Panc1 (cell line): ENCODE data around the gene EVI5. TPM values are rescaled to one million over a fixed set of nuclear protein-coding genes. Genes with fewer than 3 reads are reported as not detected.

Experiments used
- ATAC-seq: fragments of 200-7000 bp; cut with Tn5 transposase; 2 replicates; pipeline ENCODE4 v1.9.1; 2020; ENCODE audit warnings: mild to moderate bottlenecking, moderate library complexity
- BruUV-seq: library from RNA; stranded (reverse); fragments of 400-500 nt; replicated peaks from 2 replicates; lab custom pipeline; 2021; lab: Mats Ljungman, UMichigan
- CTCF ChIA-PET: fragments of 300-600 bp; sonication (Branson Sonifier 250); formaldehyde crosslinking; loops from one replicate; lab custom pipeline; 2022; ENCODE audit warnings: antibody characterized with exemption; lab: Charles Lee
- POLR2A ChIA-PET: fragments of 300-600 bp; sonication (Branson Sonifier 250); formaldehyde crosslinking; loops from one replicate; lab custom pipeline; 2022; ENCODE audit warnings: antibody characterized with exemption; lab: Charles Lee
- DNase-seq: peaks from one replicate; pipeline ENCODE4 v3.0.0-alpha.2; 2010; ENCODE audit warnings: low read depth, low spot score
- H3K27ac ChIP-seq: 2 replicates; pipeline ENCODE4 v1.5.1; 2011; ENCODE audit warnings: mild to moderate bottlenecking, low read length, inconsistent platforms
- H3K27me3 ChIP-seq: fragments of 200-500 bp; sonication (Bioruptor generic); 2 replicates; pipeline ENCODE4 v1.6.0; 2014; ENCODE audit warnings: low read length, inconsistent platforms; ENCODE audit not compliant: control insufficient read depth, insufficient read depth
- H3K36me3 ChIP-seq: fragments of 200-500 bp; sonication (Bioruptor generic); 2 replicates; pipeline ENCODE4 v1.5.1; 2014; ENCODE audit warnings: inconsistent platforms, mild to moderate bottlenecking, low read length, moderate library complexity; ENCODE audit not compliant: control insufficient read depth, insufficient read depth
- H3K4me1 ChIP-seq: 2 replicates; pipeline ENCODE4 v1.5.1; 2011; ENCODE audit warnings: inconsistent platforms, mild to moderate bottlenecking, low read length, moderate library complexity; ENCODE audit not compliant: control insufficient read depth, insufficient read depth
- H3K4me3 ChIP-seq, 2 experiments: 2 replicates each; pipeline ENCODE4 v1.5.1; 2011 to 2012; ENCODE audit warnings: low read depth in 2 of 2, low read length in 2 of 2, mild to moderate bottlenecking in 2 of 2, inconsistent platforms in 1 of 2, moderate library complexity in 1 of 2
- H3K9me3 ChIP-seq: fragments of 200-500 bp; sonication (Bioruptor generic); 2 replicates; pipeline ENCODE4 v1.5.1; 2014; ENCODE audit warnings: low read depth, mild to moderate bottlenecking, inconsistent platforms, low read length, moderate library complexity; ENCODE audit not compliant: control insufficient read depth, insufficient read depth
- POLR2AphosphoS5 ChIP-seq: IDR thresholded peaks from 2 replicates; pipeline ENCODE4 v1.6.1; 2012; ENCODE audit warnings: mild to moderate bottlenecking, low read depth, low read length, moderate library complexity
- SIN3A ChIP-seq: IDR thresholded peaks from 2 replicates; pipeline ENCODE4 v1.6.1; 2012; ENCODE audit warnings: low read depth, mild to moderate bottlenecking, low read length, moderate library complexity, borderline replicate concordance; ENCODE audit not compliant: insufficient read depth
- TCF7L2 ChIP-seq: IDR thresholded peaks from 2 replicates; pipeline ENCODE4 v1.6.1; 2011; ENCODE audit warnings: mild to moderate bottlenecking, low read depth, low read length, inconsistent platforms
- in situ Hi-C: cut with HindIII; loops from 2 replicates; pipeline ENCODE4 v1.10.0; 2016; ENCODE audit warnings: low sequenced_read_pairs, low pct_unique_long_range_greater_than_20kb
- intact Hi-C: fragments of 100-400 bp; cut with micrococcal nuclease; formaldehyde crosslinking; loops from one replicate; pipeline ENCODE4 v1.10.0; 2022; ENCODE audit not compliant: unreplicated experiment
- total RNA-seq: library from RNA; stranded (reverse); gene quantifications from one replicate; pipeline ENCODE4 v1.2.1, GENCODE V29; 2021; ENCODE audit not compliant: unreplicated experiment
- TF ChIP-seq, protein P1 (sequence below): fragments of 450-650 bp; IDR thresholded peaks from 2 replicates; pipeline ENCODE4 v1.5.1; 2017; ENCODE audit warnings: mild to moderate bottlenecking
- TF ChIP-seq, protein P2 (sequence below), 2 experiments: IDR thresholded peaks; 2 replicates each; pipeline ENCODE4 v1.6.1; 2011 to 2012; ENCODE audit warnings: low read depth in 2 of 2, control low read depth in 1 of 2, low read length in 1 of 2, mild to moderate bottlenecking in 1 of 2, moderate library complexity in 1 of 2; ENCODE audit not compliant: insufficient read depth in 1 of 2

Gene EVI5
- total RNA-seq, 1 experiment from 2014 or later: 21.2 TPM

DNA sequence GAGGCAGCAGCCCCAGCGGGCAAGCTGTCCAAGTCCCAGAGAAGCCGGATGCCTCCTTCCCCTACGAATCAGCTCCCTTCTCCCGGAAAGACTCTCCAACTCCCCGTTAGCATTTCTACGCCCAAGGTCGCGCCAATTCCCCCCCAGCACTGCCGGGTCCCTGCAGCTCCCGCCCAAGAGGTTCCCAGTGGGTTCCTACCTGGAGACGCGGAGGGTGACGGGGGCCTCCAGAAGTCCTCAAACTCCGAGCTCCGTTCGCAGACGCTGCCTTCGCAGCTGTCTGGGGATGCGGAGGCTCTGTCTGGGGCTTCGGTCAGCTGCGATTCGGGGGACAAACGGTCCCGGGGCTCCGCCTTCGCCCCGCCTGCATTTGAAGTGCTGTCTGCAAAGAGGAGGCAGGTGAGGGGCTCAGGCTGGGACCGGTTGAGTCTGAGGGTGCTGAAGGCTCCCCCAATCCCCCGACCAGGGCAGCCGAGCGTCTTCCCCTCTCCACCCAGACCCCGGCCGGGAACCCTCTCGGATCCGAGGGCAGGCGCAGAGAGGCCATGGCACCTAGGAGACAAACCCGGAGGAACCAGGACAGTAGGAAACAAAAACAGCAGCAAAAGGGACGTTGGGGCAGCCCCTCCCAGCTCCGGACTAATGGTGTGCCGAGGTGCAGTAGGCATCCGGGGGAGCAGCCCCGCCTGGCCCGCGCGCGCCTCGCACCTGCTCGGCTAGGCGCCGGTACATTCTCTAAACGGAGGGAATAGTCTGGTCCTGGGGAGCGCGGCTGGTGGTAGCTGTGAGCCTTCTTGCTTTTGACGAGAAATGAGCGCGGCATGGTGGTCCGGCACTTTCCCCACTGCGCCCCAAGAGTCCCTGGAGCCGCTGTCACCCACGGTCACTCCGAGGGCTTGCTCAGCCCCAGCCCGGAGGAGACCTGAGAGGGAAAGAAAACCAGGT lies 302.0 kb downstream of the EVI5 start:
- POLR2A ChIA-PET: interaction anchor here (0.9 kb wide), 1 partner anchor 693 kb away, joined by 14 read pairs; no protein-coding TSS in a partner anchor
- CTCF ChIA-PET: no interaction called here
- ATAC-seq (no peak), DNase-seq (no peak)
- in situ Hi-C loops (no loop called here), intact Hi-C loops (no loop called here)
- H3K36me3 ChIP-seq: no peaks in the 10 kb centered on the region
- H3K4me1 ChIP-seq: peaks cover 2% of the 10 kb centered on the region; the same call in 1 of the 2 replicates
- H3K9me3 ChIP-seq: no peaks in the 10 kb centered on the region
- H3K27me3 ChIP-seq: peaks cover 3% of the 10 kb centered on the region
- H3K4me3 ChIP-seq: peak overlapping the region; percentile 37 to 52
- no TSS peak for BruUV-seq
- TF ChIP-seq, protein P1, sequence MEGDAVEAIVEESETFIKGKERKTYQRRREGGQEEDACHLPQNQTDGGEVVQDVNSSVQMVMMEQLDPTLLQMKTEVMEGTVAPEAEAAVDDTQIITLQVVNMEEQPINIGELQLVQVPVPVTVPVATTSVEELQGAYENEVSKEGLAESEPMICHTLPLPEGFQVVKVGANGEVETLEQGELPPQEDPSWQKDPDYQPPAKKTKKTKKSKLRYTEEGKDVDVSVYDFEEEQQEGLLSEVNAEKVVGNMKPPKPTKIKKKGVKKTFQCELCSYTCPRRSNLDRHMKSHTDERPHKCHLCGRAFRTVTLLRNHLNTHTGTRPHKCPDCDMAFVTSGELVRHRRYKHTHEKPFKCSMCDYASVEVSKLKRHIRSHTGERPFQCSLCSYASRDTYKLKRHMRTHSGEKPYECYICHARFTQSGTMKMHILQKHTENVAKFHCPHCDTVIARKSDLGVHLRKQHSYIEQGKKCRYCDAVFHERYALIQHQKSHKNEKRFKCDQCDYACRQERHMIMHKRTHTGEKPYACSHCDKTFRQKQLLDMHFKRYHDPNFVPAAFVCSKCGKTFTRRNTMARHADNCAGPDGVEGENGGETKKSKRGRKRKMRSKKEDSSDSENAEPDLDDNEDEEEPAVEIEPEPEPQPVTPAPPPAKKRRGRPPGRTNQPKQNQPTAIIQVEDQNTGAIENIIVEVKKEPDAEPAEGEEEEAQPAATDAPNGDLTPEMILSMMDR: no peak
- no peak for TF ChIP-seq POLR2AphosphoS5
- TF ChIP-seq TCF7L2: no peak
- no peak for TF ChIP-seq SIN3A
- TF ChIP-seq, protein P2, sequence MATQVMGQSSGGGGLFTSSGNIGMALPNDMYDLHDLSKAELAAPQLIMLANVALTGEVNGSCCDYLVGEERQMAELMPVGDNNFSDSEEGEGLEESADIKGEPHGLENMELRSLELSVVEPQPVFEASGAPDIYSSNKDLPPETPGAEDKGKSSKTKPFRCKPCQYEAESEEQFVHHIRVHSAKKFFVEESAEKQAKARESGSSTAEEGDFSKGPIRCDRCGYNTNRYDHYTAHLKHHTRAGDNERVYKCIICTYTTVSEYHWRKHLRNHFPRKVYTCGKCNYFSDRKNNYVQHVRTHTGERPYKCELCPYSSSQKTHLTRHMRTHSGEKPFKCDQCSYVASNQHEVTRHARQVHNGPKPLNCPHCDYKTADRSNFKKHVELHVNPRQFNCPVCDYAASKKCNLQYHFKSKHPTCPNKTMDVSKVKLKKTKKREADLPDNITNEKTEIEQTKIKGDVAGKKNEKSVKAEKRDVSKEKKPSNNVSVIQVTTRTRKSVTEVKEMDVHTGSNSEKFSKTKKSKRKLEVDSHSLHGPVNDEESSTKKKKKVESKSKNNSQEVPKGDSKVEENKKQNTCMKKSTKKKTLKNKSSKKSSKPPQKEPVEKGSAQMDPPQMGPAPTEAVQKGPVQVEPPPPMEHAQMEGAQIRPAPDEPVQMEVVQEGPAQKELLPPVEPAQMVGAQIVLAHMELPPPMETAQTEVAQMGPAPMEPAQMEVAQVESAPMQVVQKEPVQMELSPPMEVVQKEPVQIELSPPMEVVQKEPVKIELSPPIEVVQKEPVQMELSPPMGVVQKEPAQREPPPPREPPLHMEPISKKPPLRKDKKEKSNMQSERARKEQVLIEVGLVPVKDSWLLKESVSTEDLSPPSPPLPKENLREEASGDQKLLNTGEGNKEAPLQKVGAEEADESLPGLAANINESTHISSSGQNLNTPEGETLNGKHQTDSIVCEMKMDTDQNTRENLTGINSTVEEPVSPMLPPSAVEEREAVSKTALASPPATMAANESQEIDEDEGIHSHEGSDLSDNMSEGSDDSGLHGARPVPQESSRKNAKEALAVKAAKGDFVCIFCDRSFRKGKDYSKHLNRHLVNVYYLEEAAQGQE (IDR thresholded peaks at IDR 0.05; ENCODE audit: insufficient read depth in 1 of 2, low read depth in 2 of 2, low read length in 1 of 2): no peak
- H3K27ac ChIP-seq: no peak overlapping the region

DNA sequence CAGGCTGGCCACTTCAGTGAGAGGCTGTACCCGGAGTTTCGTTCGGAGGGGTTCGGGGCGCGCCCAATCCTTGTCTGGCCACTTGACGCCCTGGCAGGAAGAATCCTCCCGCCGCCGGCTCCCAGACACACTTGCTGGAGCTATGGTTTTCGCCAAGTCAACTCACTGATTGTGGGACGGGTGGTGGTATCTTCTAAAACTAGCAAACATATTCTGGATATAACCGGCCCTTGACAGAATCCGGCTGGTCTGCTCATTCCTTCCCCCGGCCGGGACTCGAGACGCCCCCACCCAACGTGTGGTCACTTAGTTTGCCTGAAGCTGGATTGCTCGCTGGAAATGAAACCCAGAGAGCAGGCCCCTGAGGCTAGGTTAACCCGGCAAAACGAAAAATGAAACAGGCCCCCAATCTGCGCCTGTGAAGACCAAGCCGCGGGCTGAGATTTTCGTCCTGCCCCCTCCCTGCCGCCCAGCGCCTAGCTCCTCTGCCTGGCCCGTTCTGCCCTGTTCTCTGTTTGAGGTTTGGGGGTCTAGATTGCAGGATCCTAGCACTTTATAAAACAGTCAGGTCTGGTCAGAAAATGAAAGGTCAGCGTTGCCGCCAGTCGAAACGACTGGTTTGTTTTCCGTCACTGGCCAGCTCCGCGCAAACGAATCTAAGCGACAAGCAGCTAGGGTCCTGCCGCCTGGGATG lies 302.8 kb downstream of the EVI5 start:
- no peaks in the 10 kb centered on the region for H3K9me3 ChIP-seq
- H3K27ac ChIP-seq: no peak overlapping the region
- POLR2A ChIA-PET: interaction anchor here (0.7 kb wide), 1 partner anchor 630 kb away, joined by 3 read pairs; no protein-coding TSS in a partner anchor
- no peaks in the 10 kb centered on the region for H3K36me3 ChIP-seq
- TF ChIP-seq TCF7L2 (no peak), POLR2AphosphoS5 (no peak), SIN3A (no peak)
- DNase-seq (no peak), ATAC-seq (no peak)
- H3K27me3 ChIP-seq: no peaks in the 10 kb centered on the region; the same call in 1 of the 2 replicates
- H3K4me3 ChIP-seq: no peak overlapping the region
- CTCF ChIA-PET: no interaction called here
- H3K4me1 ChIP-seq: peaks cover 2% of the 10 kb centered on the region; the same call in 1 of the 2 replicates
- in situ Hi-C loops (no loop called here), intact Hi-C loops (no loop called here)
- no TSS peak for BruUV-seq
